Activated naive CD8-positive, alpha-beta T cell (primary cell): ENCODE measurements around the gene PXN.
"Not testable (repeated sequence)": the region's sequence is repeated elsewhere in the genome, so short reads cannot be mapped to it uniquely, and the experiment has no call there.

ENCODE experiments used
- H3K27ac Mint-ChIP-seq: one replicate; pipeline ENCODE4 v1.8.0; 2021; ENCODE audit warnings: mixed read lengths
- H3K27me3 Mint-ChIP-seq: one replicate; pipeline ENCODE4 v1.8.0; 2021; ENCODE audit warnings: mixed read lengths
- H3K36me3 Mint-ChIP-seq: one replicate; pipeline ENCODE4 v1.8.0; 2021; ENCODE audit warnings: mixed read lengths
- H3K4me1 Mint-ChIP-seq: one replicate; pipeline ENCODE4 v1.8.0; 2021; ENCODE audit warnings: low read depth, mixed read lengths
- H3K4me3 Mint-ChIP-seq: one replicate; pipeline ENCODE4 v1.8.0; 2021; ENCODE audit warnings: mild to moderate bottlenecking, mixed read lengths
- H3K9me3 Mint-ChIP-seq: one replicate; pipeline ENCODE4 v1.8.0; 2021; ENCODE audit warnings: low read depth, mixed read lengths

Gene PXN

DNA sequence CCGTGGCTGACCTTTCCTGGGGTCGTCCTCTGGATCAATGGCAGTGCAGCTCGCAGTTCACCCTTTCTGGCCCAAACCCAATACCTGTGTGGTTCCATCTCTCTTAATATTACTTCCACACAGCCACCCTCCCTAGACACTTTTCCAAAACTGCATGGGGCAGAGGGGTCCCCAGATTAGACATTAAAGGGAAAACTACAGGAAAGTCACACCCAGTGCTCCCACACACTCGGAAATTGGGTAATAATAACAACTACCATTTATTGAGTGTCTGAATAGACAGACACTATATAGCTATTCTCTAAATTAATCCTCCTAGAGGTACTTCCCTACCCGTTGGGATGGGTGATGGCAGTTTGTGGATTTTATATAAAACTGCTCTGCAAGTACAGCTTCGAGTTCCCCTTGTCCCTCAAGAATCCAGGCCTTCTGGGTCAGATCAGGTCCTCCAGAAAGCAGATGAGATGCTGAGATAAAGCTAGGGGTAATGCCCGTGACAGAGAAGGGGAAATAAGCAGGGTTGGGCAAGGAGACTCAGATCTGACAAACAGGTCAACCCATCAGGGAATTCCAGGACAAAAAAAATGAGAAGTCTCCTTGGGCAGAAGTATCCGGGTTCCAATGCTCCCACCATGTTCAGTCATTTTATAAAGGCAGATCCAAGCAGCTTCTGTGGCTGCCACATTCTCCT lies 795 bp upstream of the PXN start:
- no peaks in the 10 kb centered on the region for H3K36me3 Mint-ChIP-seq
- H3K27me3 Mint-ChIP-seq = no peaks in the 10 kb centered on the region
- peaks cover 38% of the 10 kb centered on the region for H3K4me1 Mint-ChIP-seq
- H3K9me3 Mint-ChIP-seq = no peaks in the 10 kb centered on the region
- H3K4me3 Mint-ChIP-seq = peak overlapping the region; percentile 88
- peak overlapping the region; percentile 83 for H3K27ac Mint-ChIP-seq

DNA sequence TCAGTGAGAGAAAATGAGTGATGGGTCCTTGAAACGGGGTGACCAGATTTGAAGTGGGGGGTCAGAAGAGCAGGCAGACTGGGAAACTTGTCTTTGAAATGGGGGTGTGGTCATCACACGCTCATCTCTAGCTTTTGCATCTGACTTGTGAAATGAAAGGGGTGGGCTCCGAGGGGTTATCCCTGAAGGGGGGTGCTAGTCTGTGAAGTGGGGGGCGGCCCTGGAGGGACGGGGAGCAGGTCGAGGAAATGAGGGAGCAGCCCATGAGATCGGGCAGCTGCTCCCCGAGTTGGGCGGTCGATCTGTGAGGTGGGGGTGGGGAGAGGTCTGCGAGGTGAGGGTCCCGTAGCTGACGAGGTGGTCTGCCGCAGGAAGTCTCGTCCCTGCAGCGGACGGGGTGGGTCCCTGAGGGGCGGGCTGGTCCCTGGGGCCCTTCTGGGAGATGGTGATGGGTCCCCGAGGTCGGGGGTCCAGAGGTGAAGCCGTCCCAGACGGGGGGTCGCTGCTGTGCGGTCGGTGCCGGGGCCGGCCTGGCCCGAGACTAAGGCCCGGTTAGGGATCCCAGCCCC lies 542 bp downstream of the PXN start:
- peak overlapping the region; percentile 85 for H3K27ac Mint-ChIP-seq
- no peaks in the 10 kb centered on the region for H3K9me3 Mint-ChIP-seq
- no peaks in the 10 kb centered on the region for H3K36me3 Mint-ChIP-seq
- H3K27me3 Mint-ChIP-seq = no peaks in the 10 kb centered on the region
- H3K4me1 Mint-ChIP-seq = peaks cover 52% of the 10 kb centered on the region
- H3K4me3 Mint-ChIP-seq = peak overlapping the region; percentile 92

DNA sequence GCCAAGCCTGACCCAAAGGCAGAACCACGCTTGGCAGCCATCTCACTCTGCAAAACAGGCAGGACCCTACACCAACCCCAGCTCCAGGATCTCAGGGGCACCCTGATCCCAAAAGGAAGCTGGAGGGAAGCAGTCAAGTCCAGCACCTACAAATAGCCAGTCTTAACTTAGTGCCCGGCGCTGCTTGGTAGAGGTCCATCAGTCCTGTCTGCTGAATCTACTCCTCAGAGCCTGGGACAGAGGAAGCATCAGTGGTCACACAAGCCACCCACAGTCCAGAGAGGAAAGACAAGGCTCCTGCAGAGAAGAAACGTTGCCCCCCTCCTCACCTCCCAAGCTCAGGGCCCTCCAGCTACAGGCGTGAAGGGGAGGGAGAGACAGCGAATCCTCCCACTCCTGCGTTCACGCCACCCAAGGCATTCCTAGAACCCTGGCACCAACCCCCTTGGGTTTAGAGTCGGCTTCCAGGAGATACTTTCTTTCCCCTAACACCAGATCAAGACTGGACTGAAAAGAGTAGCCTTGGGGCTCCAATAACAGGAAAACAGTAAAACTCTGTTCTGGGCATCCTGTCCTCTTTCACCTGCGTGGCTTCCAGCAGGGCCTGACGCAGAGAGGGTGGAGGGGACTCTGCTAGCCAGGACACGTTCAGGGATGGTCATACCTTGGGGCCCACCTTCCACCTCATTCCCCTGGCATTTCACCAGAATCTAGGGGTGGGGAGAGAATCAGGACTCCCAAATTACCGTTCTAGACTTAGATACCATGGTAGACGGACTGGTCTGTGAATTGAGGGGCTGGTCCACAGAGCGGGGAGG lies 1.2 kb downstream of the PXN start:
- peaks cover 59% of the 10 kb centered on the region for H3K4me1 Mint-ChIP-seq
- H3K27ac Mint-ChIP-seq = peak overlapping the region; percentile 85
- H3K27me3 Mint-ChIP-seq = no peaks in the 10 kb centered on the region
- no peaks in the 10 kb centered on the region for H3K9me3 Mint-ChIP-seq
- H3K36me3 Mint-ChIP-seq = no peaks in the 10 kb centered on the region
- H3K4me3 Mint-ChIP-seq = peak overlapping the region; percentile 92

GRCh38 chr12:120263748-120264085 lies 1.8 kb downstream of the PXN start:
- peaks cover 60% of the 10 kb centered on the region for H3K4me1 Mint-ChIP-seq
- H3K27me3 Mint-ChIP-seq = no peaks in the 10 kb centered on the region
- H3K4me3 Mint-ChIP-seq = peak overlapping the region; percentile 92
- no peaks in the 10 kb centered on the region for H3K36me3 Mint-ChIP-seq
- no peaks in the 10 kb centered on the region for H3K9me3 Mint-ChIP-seq
- peak overlapping the region; percentile 85 for H3K27ac Mint-ChIP-seq

DNA sequence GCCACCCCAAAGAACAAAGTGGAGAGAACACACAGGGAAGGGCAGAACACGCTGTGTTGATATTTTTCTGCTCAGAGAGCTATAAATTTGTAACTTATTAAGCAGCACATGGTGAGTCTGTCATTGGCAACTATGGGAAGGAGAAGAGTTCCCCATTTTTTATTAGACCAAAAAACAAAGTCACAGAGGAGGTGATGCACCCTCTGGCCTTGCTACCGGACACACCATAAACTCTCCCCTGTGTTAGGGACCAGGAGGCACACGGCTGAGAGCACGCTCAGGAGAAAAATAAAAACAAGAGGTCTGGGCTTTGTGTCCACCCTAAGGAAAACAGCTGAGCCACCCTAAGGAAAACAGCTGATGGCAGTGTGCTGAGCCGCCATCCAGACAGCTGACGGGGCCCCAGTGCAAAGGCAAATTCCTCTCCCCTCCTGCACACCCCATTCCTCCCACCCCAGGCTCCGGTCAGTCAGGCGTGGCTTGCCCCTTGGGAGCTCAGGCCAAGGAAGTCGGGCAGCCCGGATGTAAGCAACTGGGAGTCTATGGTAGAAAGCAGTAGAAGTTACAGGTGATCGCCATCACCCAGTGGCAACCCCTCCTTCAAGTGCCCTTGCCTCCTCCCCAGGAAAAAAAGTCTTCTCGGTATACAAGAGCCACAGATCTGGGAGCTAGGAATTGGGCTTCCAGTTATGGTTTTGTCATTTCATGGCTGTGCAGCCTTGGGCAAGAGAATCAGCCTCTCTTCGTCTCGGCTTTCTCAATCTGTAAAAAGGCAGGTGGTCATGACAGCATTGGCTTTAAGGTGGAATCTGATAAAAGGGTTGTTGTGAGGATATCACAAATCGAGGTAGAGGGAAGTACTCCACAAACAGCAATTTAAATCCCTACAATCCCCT lies 2.4 kb downstream of the PXN start:
- Mint-ChIP-seq H3K9me3 (no peaks in the 10 kb centered on the region), H3K27me3 (no peaks in the 10 kb centered on the region), H3K27ac (peak overlapping the region; percentile 76), H3K4me3 (peak overlapping the region; percentile 92), H3K36me3 (no peaks in the 10 kb centered on the region), H3K4me1 (peaks cover 66% of the 10 kb centered on the region)

DNA sequence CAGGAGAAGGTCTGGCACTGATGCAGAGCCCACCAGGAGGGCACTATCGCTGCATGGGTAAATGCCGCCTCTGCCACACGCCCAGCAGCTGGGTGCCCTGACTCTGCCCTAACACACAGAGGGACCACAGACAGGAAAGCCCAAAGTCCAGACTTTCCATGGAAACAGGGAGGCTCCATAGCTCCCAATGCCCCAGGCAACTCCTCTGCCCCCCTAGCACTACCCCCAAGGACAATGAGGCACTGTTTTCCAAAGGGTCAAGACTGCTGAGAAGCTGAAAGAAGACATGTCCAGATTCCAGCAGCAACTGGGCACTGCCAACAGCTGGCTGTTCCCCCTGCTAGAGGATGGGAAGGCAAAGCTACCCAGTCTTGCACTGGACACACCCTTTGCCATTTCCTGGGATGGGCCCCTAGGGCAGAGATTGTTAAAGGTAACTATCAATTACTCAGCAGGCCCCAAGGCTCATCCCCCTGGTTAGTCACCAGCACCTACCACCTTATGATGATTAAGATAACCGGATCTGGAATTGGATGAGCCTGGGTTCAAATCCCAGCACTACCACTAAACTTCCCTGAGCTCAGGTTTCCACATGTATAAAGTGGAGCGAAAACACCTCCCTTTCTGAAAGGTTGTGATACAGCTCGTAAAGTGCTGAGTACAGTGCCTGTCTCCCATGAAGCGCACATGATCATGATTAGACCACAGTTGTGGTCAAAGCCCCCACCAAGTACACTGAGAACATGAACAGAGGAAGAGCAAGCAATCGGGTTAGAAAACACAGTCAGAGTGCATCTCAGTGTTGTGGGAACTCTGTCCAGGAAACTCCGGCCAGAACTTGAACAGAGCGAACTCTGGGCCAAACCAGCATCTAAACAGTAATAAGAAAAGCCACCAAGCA lies 3.3 kb downstream of the PXN start:
- peaks cover 75% of the 10 kb centered on the region for H3K4me1 Mint-ChIP-seq
- H3K27me3 Mint-ChIP-seq = no peaks in the 10 kb centered on the region
- no peaks in the 10 kb centered on the region for H3K36me3 Mint-ChIP-seq
- H3K9me3 Mint-ChIP-seq = no peaks in the 10 kb centered on the region
- peak overlapping the region; percentile 76 for H3K27ac Mint-ChIP-seq
- peak overlapping the region; percentile 81 for H3K4me3 Mint-ChIP-seq

DNA sequence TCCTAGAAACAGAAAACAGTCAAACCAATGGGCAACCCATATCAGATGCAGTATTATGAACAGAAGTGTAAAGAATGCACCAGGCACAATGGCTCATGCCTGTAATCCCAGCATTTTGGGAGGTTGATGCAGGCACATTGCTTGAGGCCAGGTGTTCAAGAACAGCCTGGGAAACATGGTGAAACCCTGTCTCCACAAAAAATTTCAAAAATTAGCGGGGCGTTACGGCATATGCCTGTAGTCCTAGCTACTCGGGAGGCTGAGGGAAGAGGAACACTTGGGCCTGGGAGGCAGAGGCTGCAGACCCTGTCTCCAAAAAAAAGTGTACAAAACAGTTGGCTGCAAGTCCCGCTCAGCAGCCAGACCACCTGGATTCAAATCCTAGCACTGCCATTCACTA lies 4.9 kb downstream of the PXN start:
- peak overlapping the region; percentile 38 for H3K4me3 Mint-ChIP-seq
- H3K27me3 Mint-ChIP-seq = no peaks in the 10 kb centered on the region
- peaks cover 82% of the 10 kb centered on the region for H3K4me1 Mint-ChIP-seq

GRCh38 chr12:120259418-120260202 lies 5.9 kb downstream of the PXN start:
- Mint-ChIP-seq H3K4me3 (no peak overlapping the region), H3K36me3 (peaks cover 4% of the 10 kb centered on the region), H3K27me3 (no peaks in the 10 kb centered on the region), H3K4me1 (peaks cover 86% of the 10 kb centered on the region), H3K27ac (peak overlapping the region; percentile 54), H3K9me3 (no peaks in the 10 kb centered on the region)

More for the DNA sequence above, 4.9 kb downstream of the PXN start:
- Mint-ChIP-seq H3K36me3 (no peaks in the 10 kb centered on the region), H3K9me3 (no peaks in the 10 kb centered on the region), H3K27ac (peak overlapping the region; percentile 70)

DNA sequence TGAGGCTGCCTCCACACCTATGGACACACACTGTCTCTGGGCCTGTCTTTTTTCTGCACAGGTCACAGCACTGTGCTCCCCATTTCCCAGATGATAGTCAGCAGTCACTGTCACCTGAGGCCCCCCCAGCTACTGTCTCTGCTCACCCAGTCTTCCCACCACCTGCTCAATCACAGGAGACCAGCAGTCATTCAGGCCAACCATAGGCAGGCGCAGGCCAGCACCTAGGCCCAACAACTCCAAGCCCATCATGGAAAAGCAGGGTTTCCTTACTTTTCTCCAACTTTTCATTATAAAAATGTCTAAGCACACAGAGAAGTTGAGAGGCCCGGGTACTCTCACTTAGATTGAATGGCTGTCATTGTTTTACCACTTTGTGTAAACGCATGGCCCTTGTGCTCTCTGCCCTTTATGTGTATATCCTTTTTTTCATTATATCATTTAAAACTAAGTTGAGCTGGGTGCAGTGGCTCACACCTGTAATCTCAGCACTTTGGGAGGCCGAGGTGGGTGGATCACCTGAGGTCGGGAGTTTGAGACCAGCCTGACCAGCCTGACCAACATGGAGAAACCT lies 7.1 kb downstream of the PXN start:
- Mint-ChIP-seq H3K27me3 (no peaks in the 10 kb centered on the region), H3K27ac (peak overlapping the region; percentile 67), H3K4me1 (peaks cover 83% of the 10 kb centered on the region), H3K9me3 (no peaks in the 10 kb centered on the region), H3K4me3 (no peak overlapping the region), H3K36me3 (peaks cover 6% of the 10 kb centered on the region)

GRCh38 chr12:120257041-120257821 lies 8.3 kb downstream of the PXN start:
- Mint-ChIP-seq H3K4me1 (peaks cover 85% of the 10 kb centered on the region), H3K4me3 (no peak overlapping the region), H3K27me3 (no peaks in the 10 kb centered on the region), H3K9me3 (no peaks in the 10 kb centered on the region), H3K27ac (peak overlapping the region; percentile 83), H3K36me3 (peaks cover 6% of the 10 kb centered on the region)

DNA sequence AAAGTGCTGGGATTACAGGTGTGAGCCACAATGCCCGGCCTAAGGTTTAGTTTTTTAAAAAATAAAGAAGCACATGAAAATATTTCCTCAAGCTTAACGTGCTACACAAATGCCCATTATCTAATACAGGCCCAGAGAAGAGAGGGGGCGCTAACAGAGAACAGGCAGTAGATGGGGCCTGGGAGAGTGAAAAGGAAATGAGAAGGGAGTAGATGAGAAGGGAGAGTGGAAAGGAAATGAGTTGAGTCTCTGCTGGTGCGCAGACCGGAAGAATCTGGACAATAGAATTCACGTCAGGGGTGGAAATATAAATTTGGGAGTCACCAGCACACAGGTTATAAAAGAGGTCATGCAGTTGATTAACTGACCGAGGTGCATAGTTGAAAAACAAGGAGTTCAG lies 10.7 kb downstream of the PXN start:
- peak overlapping the region; percentile 70 for H3K27ac Mint-ChIP-seq
- peaks cover 83% of the 10 kb centered on the region for H3K4me1 Mint-ChIP-seq
- peak overlapping the region; percentile 8 for H3K4me3 Mint-ChIP-seq
- H3K9me3 Mint-ChIP-seq = no peaks in the 10 kb centered on the region
- peaks cover 6% of the 10 kb centered on the region for H3K36me3 Mint-ChIP-seq
- H3K27me3 Mint-ChIP-seq = no peaks in the 10 kb centered on the region

- not testable (repeated sequence) for H3K27me3 Mint-ChIP-seq, H3K9me3 Mint-ChIP-seq, H3K36me3 Mint-ChIP-seq
- Mint-ChIP-seq H3K4me3 (peak overlapping the region; percentile 78), H3K4me1 (peaks cover 86% of the 10 kb centered on the region), H3K27ac (peak overlapping the region; percentile 86)
Measured at GRCh38 chr12:120253313-120253712, 12.2 kb downstream of the PXN start.
